Breast epithelium (tissue), 4 donors: Measurements from ENCODE around the gene OCA2. TPM values are rescaled to one million over a fixed set of nuclear protein-coding genes. Genes with fewer than 3 reads are reported as not detected.

Experiments
- DNase-seq, 2 donors: peaks; one replicate each; pipeline ENCODE4 v3.0.0-alpha.2; 2019; ENCODE audit warnings: low spot score in 2 of 2
- H3K27ac ChIP-seq, 2 donors: fragments of 200-600 bp; sonication (generic) in 1 of 2; one replicate each; pipeline ENCODE4 v1.5.1; 2016 to 2019; ENCODE audit warnings: mild to moderate bottlenecking in 1 of 2
- H3K27me3 ChIP-seq, 2 donors: fragments of 200-600 bp; sonication (generic) in 1 of 2; one replicate each; pipeline versions ENCODE4 v1.5.1 to v1.6.0; 2017 to 2019; ENCODE audit warnings: control low read depth in 1 of 2, mild to moderate bottlenecking in 1 of 2
- H3K36me3 ChIP-seq: fragments of 200-600 bp; one replicate; pipeline ENCODE4 v1.5.1; 2019
- H3K4me1 ChIP-seq, 2 donors: fragments of 200-600 bp; sonication (generic); one replicate each; pipeline ENCODE4 v1.5.1; 2016 to 2019; ENCODE audit warnings: control low read depth in 1 of 2
- H3K4me3 ChIP-seq, 3 donors: fragments of 200-600 bp; sonication (generic); 1 replicate in 2 of 3; 2 replicates in 1 of 3; pipeline ENCODE4 v1.5.1; 2016 to 2019; ENCODE audit warnings: mild to moderate bottlenecking in 3 of 3, moderate library complexity in 2 of 3
- H3K9me3 ChIP-seq, 2 donors: fragments of 200-600 bp; sonication (generic) in 1 of 2; one replicate each; pipeline ENCODE4 v1.5.1; 2016 to 2019; ENCODE audit warnings: control low read depth in 1 of 2
- CTCF ChIP-seq, 3 donors: fragments of 450-650 bp; IDR thresholded peaks; one replicate each; pipeline ENCODE4 v1.5.1; 2016 to 2017; ENCODE audit warnings: antibody characterized with exemption in 3 of 3, mild to moderate bottlenecking in 3 of 3, moderate library complexity in 3 of 3
- POLR2A ChIP-seq: fragments of 450-650 bp; IDR thresholded peaks from one replicate; pipeline ENCODE4 v1.6.1; 2016; ENCODE audit warnings: antibody characterized with exemption, mild to moderate bottlenecking, moderate library complexity
- POLR2AphosphoS5 ChIP-seq, 3 donors: sonication (generic); formaldehyde crosslinking; IDR thresholded peaks; one replicate each; pipeline ENCODE4 v1.6.1; 2017; ENCODE audit warnings: antibody characterized with exemption in 3 of 3
- intact Hi-C: fragments of 100-400 bp; cut with DNase I; formaldehyde crosslinking; loops from one replicate; pipeline ENCODE4 v1.15.1; 2023; ENCODE audit warnings: low total_unique reads
- total RNA-seq, 3 donors: library from RNA; depleted of rRNA; stranded (reverse); fragments of >200 nt; gene quantifications; one replicate each; pipeline ENCODE4 v1.1.0, GENCODE V29; 2016

Gene OCA2
- total RNA-seq, 3 donors from 2014 or later = 0.59 to 0.80 (median 0.66) TPM

GRCh38 chr15:27863000-27863399, 236.1 kb downstream of the OCA2 start:
- H3K27me3 ChIP-seq = no peaks in the 10 kb centered on the region
- H3K4me3 ChIP-seq = no peak overlapping the region
- no peak for DNase-seq
- intact Hi-C loops = no loop called here
- TF ChIP-seq POLR2AphosphoS5 (IDR thresholded peaks at IDR 0.05) (no peak), POLR2A (no peak), CTCF (IDR thresholded peaks at IDR 0.05) (no peak)
- H3K9me3 ChIP-seq = no peaks in the 10 kb centered on the region
- no peaks in the 10 kb centered on the region for H3K4me1 ChIP-seq
- H3K36me3 ChIP-seq = no peaks in the 10 kb centered on the region
- H3K27ac ChIP-seq = no peak overlapping the region

GRCh38 chr15:27861171-27861570, 237.9 kb downstream of the OCA2 start:
- H3K36me3 ChIP-seq = no peaks in the 10 kb centered on the region
- DNase-seq = no peak
- TF ChIP-seq CTCF (IDR thresholded peaks at IDR 0.05) (no peak), POLR2A (no peak), POLR2AphosphoS5 (IDR thresholded peaks at IDR 0.05) (no peak)
- H3K27ac ChIP-seq = no peak overlapping the region
- intact Hi-C loops = no loop called here
- no peaks in the 10 kb centered on the region for H3K9me3 ChIP-seq
- no peaks in the 10 kb centered on the region for H3K27me3 ChIP-seq
- H3K4me3 ChIP-seq = no peak overlapping the region
- no peaks in the 10 kb centered on the region for H3K4me1 ChIP-seq

GRCh38 chr15:27855137-27855536, 244.0 kb downstream of the OCA2 start:
- Histone ChIP-seq H3K27me3 (no peaks in the 10 kb centered on the region), H3K27ac (no peak overlapping the region), H3K36me3 (no peaks in the 10 kb centered on the region), H3K4me3 (no peak overlapping the region), H3K4me1 (no peaks in the 10 kb centered on the region), H3K9me3 (peaks cover 2 to 10% of the 10 kb centered on the region in 2 donors)
- TF ChIP-seq POLR2A (no peak), POLR2AphosphoS5 (IDR thresholded peaks at IDR 0.05) (no peak), CTCF (IDR thresholded peaks at IDR 0.05) (no peak)
- DNase-seq = no peak
- intact Hi-C loops = no loop called here

DNA sequence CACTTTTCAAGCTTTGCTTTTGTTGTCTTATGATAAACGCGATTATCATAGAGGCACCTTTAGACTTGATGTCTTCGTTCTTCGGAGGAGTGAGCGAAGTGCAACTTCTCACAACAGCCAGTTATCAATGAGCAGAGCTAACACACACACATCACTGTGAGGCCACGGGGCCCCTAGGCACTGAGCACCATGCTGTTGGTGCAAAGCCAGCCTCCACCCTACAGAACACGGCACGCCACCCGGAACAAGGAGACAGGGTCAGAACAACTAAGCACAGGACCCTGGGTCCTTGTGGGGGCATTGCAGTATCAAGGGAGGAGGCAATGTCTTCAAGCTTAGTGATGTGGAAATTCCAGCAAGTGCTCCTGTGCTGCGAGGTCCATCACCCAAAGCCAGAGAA, 244.5 kb downstream of the OCA2 start:
- peaks cover 2 to 10% of the 10 kb centered on the region in 2 donors for H3K9me3 ChIP-seq
- no peaks in the 10 kb centered on the region for H3K27me3 ChIP-seq
- no peaks in the 10 kb centered on the region for H3K36me3 ChIP-seq
- TF ChIP-seq POLR2A (no peak), CTCF (IDR thresholded peaks at IDR 0.05) (no peak), POLR2AphosphoS5 (IDR thresholded peaks at IDR 0.05) (no peak)
- intact Hi-C loops = no loop called here
- no peak for DNase-seq
- H3K4me3 ChIP-seq = no peak overlapping the region
- no peak overlapping the region for H3K27ac ChIP-seq
- H3K4me1 ChIP-seq = no peaks in the 10 kb centered on the region

DNA sequence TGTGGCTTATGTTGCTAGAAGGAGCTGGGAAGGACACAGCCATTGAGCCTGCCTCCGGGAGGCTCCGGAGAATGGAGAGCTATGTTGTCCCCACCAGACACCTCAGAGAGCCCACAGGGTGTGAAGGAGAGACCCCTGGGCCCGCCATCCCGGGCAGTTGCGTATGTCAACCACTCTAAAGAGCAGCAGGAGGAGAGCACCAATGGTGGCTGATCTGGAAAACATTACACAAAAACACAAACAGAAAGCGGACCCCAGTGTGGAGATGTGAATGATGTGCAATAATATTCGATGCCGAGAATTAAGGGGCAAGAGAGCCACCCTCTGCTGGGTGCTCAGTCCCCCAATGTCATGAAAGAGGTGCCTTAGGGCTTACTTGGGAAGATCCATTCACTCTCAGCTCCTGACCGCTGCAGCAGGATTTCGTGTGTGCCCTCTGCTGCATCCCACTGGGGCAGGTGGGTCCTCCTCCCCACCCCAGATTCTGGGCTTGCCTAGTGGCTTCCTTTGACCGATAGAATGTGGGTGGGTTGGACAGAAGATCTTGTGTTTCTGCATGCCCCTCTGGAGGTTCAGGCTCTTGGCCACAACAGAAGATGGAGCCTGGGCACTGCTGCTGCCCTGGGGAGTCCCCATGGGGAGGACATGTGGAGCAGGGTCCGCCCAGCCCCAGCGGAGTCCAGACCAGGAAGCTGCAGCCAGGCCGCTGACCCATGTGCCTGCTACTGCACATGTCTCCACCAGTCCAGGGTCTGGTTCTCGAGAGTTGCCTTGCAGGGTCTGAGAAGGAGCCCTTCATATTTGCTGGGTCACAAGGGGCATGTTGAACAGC, 245.3 kb downstream of the OCA2 start:
- Histone ChIP-seq H3K36me3 (no peaks in the 10 kb centered on the region), H3K9me3 (peaks cover 2 to 10% of the 10 kb centered on the region in 2 donors), H3K4me3 (no peak overlapping the region), H3K27me3 (no peaks in the 10 kb centered on the region), H3K27ac (no peak overlapping the region), H3K4me1 (no peaks in the 10 kb centered on the region)
- no peak for DNase-seq
- TF ChIP-seq CTCF (IDR thresholded peaks at IDR 0.05) (no peak), POLR2A (no peak), POLR2AphosphoS5 (IDR thresholded peaks at IDR 0.05) (no peak)
- intact Hi-C loops = no loop called here
